AG10803 (cell line): ENCODE results near the gene GLCE.

Experiments used
- DNase-seq: peaks from one replicate; pipeline ENCODE4 v3.0.0; 2010; ENCODE audit warnings: low read depth
- H3K4me3 ChIP-seq: 2 replicates; pipeline ENCODE4 v1.5.1; 2011; ENCODE audit warnings: mild to moderate bottlenecking, low read length, control low read depth
- CTCF ChIP-seq: conservative IDR thresholded peaks from 2 replicates; pipeline ENCODE4 v1.5.1; 2011; ENCODE audit warnings: mild to moderate bottlenecking, low read length, control low read depth, inconsistent platforms

The GLCE gene

GRCh38 chr15:69317392-69317841 lies 157.0 kb downstream of the GLCE start:
- DNase-seq = no peak
- no peak overlapping the region for H3K4me3 ChIP-seq
- no peak for TF ChIP-seq CTCF

- no peak for DNase-seq
- no peak for TF ChIP-seq CTCF
- no peak overlapping the region for H3K4me3 ChIP-seq
Observed at GRCh38 chr15:69318033-69318432, 157.6 kb downstream of the GLCE start.

- no peak for TF ChIP-seq CTCF
- no peak overlapping the region for H3K4me3 ChIP-seq
- no peak for DNase-seq
Observed at GRCh38 chr15:69319384-69320375, 159.2 kb downstream of the GLCE start.

GRCh38 chr15:69320977-69321554 lies 160.6 kb downstream of the GLCE start:
- no peak for DNase-seq
- TF ChIP-seq CTCF = no peak
- H3K4me3 ChIP-seq = no peak overlapping the region
